Forelimb muscle (tissue), 1 donor: ENCODE data around the gene JPT2. TPM values are rescaled to one million over a fixed set of nuclear protein-coding genes. Genes with fewer than 3 reads are reported as not detected.
A peak's percentile ranks its signal among the peaks of the same experiment; 100 is the strongest.
"Not testable (repeated sequence)": the region's sequence is repeated elsewhere in the genome, so short reads cannot be mapped to it uniquely, and the experiment has no call there.

Source experiments
- DNase-seq: peaks from one replicate; pipeline ENCODE4 v3.0.0-alpha.2; 2013; ENCODE audit warnings: low read depth
- polyA plus RNA-seq: library from polyadenylated mRNA; unstranded; fragments of 120-200 nt; gene quantifications from one replicate; pipeline ENCODE4 v1.2.1, GENCODE V29; 2013; ENCODE audit not compliant: insufficient read length

JPT2 gene
- polyA plus RNA-seq, 1 donor = 40.5 TPM

- no peak for DNase-seq
Observed at GRCh38 chr16:1674751-1675664, 3.1 kb upstream of the JPT2 start.

GRCh38 chr16:1676661-1677060 is 1.4 kb upstream of the JPT2 start:
- no peak for DNase-seq

GRCh38 chr16:1677339-1677738 is 740 bp upstream of the JPT2 start:
- DNase-seq = no peak

GRCh38 chr16:1678500-1679098 is 520 bp downstream of the JPT2 start:
- DNase-seq = no peak

GRCh38 chr16:1680361-1680760 is 2.3 kb downstream of the JPT2 start:
- DNase-seq = no peak

- no peak for DNase-seq
Observed at GRCh38 chr16:1681032-1681431, 3.0 kb downstream of the JPT2 start.

- DNase-seq = no peak
Observed at GRCh38 chr16:1687427-1688316, 9.6 kb downstream of the JPT2 start.

GRCh38 chr16:1688807-1689560 is 10.9 kb downstream of the JPT2 start:
- DNase-seq = no peak

GRCh38 chr16:1689853-1690252 is 11.8 kb downstream of the JPT2 start:
- DNase-seq = no peak

GRCh38 chr16:1690810-1691209 is 12.7 kb downstream of the JPT2 start:
- DNase-seq = no peak

- DNase-seq = no peak
Observed at GRCh38 chr16:1691276-1691675, 13.2 kb downstream of the JPT2 start.

GRCh38 chr16:1691956-1692355 is 13.9 kb downstream of the JPT2 start:
- DNase-seq = no peak

GRCh38 chr16:1696863-1697262 is 18.8 kb downstream of the JPT2 start:
- no peak for DNase-seq

GRCh38 chr16:1698680-1699079 is 20.6 kb downstream of the JPT2 start:
- DNase-seq = no peak

- DNase-seq = no peak
Observed at GRCh38 chr16:1700246-1700645, 22.2 kb downstream of the JPT2 start.

GRCh38 chr16:1701216-1701878 is 23.3 kb downstream of the JPT2 start:
- no peak for DNase-seq

- not testable (repeated sequence) for DNase-seq
Observed at GRCh38 chr16:1705324-1705687, 27.2 kb downstream of the JPT2 start.

- peak; percentile 61 for DNase-seq
Observed at GRCh38 chr16:1705688-1706385, 27.8 kb downstream of the JPT2 start, which contains the start of gene MAPK8IP3. TSS of gene MAPK8IP3 (plus strand) at chr16:1706195. CDS start at chr16:1706340, 145 bp downstream.

- DNase-seq = no peak
Observed at GRCh38 chr16:1706386-1707192, 28.5 kb downstream of the JPT2 start.
